NCI-H2107 (cell line): ENCODE measurements around the gene RSPH10B2.
"Not testable (repeated sequence)": the region's sequence is repeated elsewhere in the genome, so short reads cannot be mapped to it uniquely, and the experiment has no call there.

Experiments used
- DNase-seq: peaks from one replicate; lab custom pipeline; 2025; lab: John Stamatoyannopoulos, UW

The RSPH10B2 gene

DNA sequence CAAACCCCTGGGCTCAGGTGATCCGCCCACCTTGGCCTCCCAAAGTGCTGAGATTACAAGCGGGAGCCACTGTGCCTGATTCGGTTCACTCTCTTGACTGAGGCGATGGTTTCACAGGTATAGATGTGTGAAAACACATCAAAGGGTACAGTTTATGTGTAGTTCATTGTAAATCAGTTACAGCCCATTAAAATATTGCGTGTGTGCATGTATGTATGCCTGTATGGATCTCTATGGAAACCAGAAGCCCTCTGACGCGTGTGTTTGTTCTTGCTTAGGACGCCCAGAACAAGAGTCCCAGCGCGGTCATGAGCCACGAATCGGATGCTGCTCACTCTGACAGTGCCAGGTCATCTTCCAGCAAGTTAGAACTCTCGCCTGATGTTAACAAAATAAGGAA is 35.5 kb downstream of the RSPH10B2 start:
- DNase-seq = not testable (repeated sequence)

DNA sequence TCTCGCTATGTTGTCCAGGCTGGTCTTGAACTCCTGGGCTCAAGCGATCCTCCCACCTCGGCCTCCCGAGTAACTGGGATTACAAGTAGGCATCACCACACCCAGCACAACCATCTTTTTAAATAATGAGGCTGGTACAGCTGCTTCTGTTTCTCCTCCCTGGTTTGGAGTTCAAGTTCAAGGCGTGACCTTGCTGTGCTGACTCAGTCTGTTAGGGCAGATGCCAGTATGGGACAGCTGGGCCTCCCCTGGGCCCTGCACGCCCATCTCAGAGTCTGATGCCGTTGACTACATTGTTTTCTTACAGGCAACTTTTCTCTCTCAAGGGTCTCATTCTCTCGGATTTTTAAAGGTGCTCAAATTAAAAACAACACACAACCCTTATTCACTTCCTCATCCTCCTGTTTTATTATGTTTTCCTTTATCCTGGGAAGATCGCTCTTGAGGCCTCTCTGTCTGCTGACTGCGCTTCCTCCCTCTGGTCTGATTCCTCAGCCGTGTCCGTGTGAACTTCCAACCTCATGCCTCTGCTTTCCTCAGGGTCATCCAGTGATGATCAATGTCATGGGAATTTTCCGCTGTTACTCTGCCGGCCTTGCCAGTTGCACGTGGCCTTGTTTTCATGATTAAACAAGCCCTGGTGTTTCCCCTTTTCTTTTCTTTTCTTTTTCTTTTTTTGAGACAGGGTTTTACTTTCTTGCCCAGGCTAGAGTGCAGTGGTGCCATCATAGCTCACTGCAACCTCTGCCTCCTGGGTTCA is 38.4 kb downstream of the RSPH10B2 start:
- not testable (repeated sequence) for DNase-seq

DNA sequence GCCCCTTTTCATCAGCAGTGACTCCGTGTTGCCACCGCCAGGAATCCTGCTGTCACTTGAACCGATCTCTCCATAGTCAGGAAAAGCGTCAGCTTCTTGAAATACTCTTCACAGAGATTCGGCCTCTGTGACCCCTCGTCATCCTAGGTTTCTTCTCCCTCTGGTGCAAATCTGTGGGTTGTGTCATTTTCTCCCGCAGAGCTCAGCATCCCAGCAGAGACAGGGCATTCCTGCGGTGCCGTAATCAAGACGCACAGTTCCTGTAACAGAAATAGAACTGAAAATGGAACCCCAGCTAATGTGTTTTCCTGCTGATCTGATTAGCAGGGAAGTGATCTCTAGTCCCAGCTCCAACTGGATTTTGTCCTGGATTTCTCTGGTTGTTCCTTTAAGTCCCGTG is 40.4 kb downstream of the RSPH10B2 start:
- not testable (repeated sequence) for DNase-seq

DNA sequence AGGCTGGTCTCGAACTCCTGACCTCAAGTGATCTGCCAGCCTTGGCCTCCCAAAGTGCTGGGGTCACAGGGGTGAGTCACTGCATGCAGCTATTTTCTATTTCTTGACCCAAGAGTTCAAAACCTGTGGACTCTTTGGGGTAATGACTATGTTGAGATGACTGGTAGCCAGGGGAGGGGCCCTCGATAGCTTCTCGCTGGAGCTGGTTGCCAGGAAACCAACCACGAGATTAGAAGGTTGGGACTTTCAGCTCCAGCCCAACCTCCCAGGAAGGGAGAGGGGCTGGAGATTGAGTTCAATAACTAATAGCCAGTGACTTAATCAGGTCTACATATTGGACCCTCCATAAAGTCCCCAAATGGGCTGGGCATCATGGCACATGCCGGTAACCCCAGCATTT is 43.3 kb downstream of the RSPH10B2 start:
- DNase-seq = not testable (repeated sequence)

DNA sequence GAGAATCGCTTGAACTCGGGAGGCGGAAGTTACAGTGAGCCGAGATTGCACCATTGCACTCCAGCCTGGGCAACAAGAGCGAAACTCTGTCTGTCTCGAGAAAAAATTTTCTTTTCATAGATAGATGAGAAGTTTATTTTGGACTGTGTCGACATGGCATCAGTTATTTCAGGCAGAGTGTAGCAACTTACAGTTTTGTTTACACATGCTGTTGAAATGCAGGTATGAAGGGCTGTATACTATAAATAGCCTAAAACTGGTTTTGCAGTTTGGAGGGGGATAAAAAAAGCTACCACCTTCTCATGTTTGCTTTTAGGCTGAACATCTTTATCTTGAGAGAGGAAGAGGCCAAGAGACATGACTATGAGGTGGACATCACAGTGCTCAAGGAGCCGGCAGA is 44.1 kb downstream of the RSPH10B2 start:
- not testable (repeated sequence) for DNase-seq

DNA sequence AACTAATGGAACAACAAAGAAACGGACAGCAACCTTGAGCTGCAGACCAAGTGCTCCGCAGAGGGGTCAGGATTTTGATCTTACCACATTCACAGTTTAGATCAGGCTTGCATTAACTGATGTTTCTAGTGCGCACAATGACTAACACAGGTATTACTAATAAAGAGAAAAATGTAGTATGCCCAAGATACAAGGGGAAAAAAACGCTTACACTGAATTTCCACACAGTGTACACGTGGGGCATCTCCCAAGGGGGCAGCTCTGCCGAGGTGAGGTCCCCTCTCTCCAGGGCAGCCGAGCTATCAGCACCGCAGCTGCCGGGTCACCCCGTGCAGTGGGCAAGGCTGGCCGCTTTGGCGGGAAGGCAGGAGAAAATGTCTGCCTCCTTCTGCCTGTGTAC is 46.0 kb downstream of the RSPH10B2 start:
- not testable (repeated sequence) for DNase-seq

DNA sequence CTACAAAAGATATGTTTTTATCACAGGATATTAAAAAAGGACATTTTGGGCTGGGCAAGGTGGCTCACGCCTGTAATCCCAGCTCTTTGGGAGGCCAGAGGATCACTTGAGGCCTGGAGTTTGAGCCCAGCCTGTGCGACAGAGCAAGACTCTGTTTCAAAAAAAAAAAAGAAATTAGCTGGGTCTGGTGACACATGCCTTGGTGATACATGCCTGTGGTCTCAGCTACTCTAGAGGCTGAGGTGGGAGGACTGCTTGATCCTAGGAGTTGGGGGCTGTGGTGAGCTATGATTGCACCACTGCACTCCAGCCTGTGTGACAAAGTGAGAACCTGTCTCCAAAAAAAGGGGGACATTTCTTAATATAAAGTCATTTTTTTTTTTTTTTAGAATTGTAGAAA is 46.4 kb downstream of the RSPH10B2 start:
- not testable (repeated sequence) for DNase-seq

DNA sequence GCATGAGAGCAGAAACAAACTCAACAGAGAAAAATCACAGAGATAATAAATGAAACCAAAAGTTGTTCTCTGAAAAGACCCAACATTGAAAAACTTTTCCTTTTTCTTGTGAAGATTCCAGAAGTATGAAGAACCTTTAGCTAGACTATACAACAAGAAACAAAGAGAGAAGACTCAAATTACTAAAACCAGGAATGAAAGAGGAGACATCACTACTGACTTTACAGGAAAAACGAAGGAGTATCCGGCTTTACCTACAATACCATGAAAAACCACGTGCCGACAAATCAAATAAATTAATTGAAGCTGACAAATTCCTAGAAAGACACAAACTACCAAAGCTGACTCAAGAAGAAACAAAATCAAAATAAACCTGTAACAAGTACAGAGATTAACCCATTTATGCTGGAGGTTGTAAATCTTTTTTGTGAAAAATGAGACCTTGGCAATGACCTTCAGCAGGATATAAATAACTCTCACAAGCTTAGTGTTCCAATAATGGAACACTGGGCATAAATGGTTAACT is 53.6 kb downstream of the RSPH10B2 start:
- DNase-seq = not testable (repeated sequence)

DNA sequence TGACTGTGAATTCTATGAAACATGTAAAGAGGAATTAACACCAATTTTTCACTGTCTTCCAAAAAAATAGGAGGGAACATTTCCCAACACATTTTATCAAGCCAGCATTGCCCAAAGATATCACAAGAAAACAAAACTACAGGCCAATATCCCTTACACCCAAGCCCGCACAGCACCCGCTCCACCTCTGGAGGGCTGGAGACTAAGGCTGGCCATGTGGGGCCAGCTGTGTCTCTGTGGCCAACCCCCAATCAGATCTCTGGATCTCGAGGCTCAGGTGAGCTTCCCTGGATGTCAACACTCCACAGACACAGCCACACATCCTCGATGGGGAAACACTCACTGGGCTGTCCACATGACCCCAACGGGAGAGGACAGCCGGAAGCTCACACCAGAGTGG is 54.1 kb downstream of the RSPH10B2 start:
- DNase-seq = not testable (repeated sequence)

DNA sequence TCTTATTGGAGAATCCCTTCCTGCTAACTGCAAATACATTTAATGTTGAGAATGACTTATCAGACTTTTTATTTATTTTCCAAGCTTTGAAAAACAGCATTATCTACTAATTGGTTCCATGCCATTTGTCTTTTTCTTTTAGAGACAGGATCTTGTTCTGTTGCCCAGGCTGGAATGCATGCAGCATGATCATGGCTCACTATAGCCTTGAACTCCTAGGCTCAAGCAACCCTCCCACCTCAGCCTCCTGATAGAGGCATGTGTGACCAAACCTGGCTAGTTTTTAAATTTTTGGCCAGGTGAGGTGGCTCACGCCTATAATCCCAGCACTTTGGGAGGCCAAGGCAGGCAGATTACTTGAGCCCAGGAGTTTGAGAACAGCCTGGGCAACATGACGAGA is 59.1 kb downstream of the RSPH10B2 start:
- not testable (repeated sequence) for DNase-seq

DNA sequence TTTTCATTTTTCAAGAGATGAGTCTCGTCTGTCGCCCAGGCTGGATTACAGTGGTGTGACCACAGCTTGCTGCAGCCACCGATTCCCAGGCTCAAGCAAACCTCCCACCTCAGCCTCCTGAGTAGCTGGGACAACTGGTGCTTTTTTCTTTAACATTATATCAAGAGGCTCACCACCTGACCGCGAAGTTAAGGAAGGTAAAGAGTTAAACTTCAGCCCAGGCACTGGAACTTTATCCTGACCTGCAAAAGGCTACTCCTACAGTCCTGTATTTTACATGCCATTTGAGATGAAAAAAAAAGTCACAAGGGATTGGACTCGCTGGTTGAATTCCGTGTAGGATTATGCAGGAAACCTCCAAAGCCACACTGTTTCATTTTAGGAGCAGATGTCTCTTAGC is 61.6 kb downstream of the RSPH10B2 start:
- DNase-seq = not testable (repeated sequence)

DNA sequence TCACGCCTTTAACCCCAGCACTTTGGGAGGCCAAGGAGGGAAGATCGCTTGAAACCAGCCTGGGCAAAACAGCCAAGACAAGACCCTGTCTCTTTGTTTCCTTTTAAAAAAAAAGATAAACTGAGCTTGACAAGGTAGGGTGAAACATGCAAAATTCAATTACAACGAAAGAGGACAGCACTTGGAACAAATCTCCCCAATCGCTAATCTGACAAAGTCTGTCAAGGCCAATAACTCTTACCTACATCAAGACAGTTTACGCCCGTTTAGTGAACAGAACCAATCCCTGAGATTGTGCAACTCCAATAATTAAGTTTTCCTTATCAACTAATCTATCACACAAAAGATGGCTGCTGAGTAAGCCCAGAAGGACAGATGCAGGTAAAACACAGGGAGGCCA is 67.7 kb downstream of the RSPH10B2 start:
- not testable (repeated sequence) for DNase-seq

DNA sequence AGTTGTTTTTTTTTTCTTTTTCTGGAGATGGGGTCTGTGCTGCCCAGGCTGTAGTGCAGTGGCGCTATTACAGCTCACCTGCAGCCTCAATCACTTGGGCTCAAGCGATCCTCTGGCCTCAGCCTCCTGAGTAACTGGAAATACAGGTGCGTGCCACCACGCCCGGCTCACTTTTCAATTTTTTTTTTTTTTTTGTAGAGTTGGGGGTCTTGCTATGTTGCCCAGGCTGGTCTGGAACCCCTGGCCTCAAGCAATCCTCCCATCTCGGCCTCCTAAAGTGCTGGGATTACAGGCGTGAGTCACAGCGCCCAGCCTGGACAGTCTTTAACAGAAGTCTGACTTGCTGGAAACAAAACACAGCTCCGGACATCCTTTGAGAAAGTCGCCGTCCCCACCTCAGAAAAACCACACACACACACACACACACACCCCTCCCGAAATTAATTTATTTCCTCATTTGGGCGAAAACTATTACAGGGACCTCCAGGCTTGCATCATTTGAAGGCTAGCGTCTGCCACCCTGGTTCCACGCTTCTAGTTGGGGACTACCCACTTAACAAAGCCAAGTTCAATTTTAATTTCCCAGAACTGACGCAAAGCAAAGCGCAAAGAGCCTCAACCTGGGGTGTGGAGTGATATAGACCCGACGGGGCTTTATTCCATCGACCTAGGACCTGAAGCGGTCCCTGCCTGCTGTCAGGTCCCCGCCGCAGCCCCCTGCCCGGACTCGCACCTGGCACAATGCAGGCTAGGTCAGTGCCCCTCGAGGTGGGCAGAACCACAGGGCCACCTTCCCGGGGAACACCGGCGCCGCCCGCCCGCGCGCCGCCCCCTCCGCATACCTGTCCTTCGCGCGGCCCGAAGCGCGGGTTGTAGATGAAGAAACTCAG is 71.6 kb downstream of the RSPH10B2 start:
- not testable (repeated sequence) for DNase-seq

DNA sequence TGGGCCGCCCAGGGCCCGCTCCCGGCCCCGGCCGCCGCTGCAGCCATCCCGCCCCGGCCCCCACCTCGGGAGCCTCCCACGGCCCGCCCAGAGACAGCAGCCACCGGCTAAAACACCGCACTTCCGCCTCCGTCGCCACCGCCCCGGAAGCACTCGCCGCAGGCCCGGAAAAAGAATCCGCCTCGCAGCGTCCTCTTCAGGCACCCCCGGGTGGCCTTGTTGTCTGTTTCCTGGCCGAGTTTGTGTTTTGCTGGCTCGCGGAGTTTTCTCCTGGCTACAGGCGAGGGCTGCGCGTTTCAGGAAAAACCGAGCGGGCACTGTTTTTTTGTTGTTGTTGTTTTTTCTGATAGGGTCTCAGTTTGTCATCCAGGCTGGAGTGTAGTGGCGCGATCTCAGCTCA is 72.2 kb downstream of the RSPH10B2 start, which contains the start of gene CCZ1B:
CCZ1B (minus strand) TSS at position 125 of the 400 bp plus-strand sequence; CDS start at position 47, 78 bp downstream.
- DNase-seq = peak; percentile 57

DNA sequence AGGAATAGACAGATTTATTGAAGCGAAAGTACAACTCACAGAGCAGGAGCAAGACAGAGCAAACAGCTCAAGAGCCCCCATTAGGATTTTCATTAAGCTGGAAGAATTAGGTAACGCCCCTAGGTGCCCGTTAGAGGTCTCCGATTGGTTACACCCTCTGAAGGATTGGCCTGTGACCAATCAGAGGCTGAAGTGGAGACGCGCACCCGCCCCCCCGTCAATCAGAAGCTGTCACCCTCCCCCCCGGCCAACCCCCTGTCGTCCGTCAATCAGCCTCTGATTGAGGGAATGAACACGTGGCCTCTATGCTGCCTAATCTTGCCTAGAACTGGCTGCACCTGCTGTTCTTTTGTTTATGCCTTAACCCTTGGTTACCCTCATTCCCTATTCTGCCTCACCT is 73.3 kb downstream of the RSPH10B2 start:
- DNase-seq = not testable (repeated sequence)

DNA sequence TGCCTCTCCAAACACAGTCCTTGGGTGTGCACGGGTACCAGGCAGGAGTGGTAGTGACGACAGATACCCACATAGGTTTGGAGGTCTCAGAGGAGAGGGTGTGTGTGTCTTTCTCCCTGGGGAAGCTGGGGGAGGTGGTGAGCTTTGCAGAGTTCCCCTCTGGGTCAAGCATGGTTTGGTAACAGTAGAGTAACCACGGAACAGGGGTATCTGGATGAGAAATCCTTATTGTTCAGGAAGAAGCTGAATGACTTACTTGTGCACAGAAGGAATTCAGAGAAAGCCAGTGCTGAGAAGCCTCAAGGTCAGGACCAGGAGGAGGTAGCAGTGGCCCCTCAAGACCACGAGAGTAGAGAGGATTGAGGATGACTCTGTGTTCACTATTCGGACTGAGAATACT is 75.7 kb downstream of the RSPH10B2 start:
- not testable (repeated sequence) for DNase-seq

DNA sequence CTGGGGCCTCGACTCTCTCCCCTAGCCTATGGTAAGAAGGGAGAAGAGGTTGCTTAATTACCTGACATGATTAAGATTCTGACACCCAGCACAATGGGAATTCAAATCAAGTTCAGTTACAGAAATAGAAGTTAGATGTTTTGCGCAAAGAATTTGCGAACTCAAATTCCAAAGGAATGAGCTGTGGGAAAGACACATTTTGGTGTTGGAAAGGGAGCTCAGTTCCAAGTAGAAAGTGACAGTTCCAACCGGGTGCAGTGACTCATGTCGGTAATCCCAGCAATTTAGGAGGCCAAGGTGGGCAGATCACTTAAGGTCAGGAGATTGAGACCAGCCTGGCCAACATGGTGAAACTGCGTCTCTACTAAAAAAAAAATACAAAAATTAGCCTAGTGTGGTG is 76.1 kb downstream of the RSPH10B2 start:
- DNase-seq = not testable (repeated sequence)

DNA sequence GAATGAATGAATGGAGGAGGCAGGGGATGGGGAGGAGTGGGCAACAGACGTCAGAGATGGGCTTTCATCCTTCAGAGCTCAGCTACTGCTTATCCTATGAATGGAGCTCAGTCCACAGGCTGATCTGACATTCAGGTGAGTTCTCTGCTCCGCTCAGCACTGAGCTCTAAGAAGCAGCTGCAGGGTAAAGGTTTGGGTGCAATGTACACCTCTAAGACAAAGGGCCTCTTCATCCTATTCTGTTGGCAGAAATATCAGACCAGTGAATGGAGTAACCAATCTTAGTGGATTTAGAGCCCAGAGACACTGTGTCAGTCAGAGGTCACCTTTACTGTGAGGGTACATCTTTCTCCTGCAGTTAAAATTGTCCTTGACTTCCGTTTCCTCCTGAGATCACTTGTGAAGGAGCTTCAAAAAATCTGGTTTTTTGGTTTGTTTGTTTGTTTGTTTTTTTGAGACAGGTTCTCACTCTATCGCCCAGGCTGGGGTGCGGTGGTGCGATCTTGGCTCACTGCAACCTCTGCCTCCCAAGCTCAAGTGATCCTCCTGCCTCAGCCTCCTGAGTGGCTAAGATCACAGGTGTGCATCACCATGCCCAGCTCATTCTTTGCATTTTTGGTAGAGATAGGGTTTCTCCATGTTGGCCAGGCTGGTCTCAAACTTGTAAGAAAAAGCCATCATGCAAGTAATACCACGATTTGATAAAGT is 77.3 kb downstream of the RSPH10B2 start:
- DNase-seq = no peak

DNA sequence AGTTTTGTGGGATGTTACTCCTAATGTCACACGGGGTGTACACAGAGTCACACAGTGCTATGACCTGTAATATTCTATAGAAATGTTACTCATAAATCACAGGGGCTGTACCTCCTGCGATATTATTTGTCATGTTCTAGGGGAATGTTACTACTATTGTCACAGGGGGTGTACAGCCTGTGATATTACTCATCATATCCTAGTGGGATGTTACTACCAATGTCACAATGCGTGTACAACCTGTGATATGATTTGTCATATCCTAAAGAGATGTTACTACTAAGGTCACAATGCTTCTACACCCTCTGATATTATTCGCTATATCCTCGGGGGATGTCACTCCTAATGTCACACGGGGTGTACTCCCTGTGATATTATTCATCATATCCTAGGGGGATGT is 79.7 kb downstream of the RSPH10B2 start:
- DNase-seq = no peak

DNA sequence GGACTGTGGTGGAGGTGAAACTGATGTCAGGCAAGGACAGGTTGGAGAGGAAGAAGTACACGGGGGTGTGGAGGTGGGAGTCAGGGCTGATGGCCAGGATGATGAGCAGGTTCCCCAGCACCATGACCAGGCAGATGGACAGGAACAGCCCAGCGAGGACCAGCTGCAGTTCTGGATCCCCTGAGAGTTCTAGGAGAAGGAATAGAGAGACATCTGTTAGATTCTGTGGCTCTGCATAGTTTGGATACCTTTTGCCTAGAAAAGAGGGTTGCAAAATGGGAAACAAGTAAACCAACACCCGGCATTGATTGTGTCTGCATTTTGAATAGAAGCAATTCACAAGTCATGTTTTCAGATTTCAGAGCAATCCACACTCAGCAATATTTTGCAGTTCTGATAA is 81.6 kb downstream of the RSPH10B2 start:
- not testable (repeated sequence) for DNase-seq

DNA sequence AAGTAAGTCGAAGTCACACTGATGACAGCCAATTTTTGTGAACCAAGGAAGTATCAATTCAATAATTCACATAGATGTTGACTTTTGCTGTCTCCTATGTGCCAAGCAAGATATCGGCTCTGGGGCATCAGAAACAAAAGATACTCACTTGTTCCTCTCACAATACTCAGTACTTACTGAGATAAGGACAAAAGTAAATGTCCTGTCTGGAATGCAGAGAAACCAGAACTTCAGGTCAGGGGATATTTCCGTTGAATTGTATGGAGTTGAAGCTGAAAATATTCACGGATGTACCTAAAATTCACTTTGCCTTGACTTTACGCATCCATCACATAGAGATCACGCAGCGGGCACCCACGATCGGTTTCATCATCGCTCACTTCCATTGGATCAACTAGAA is 83.2 kb downstream of the RSPH10B2 start:
- DNase-seq = not testable (repeated sequence)
